Keratinocyte (primary cell): ENCODE results near the gene PTBP2. TPM values are rescaled to one million over a fixed set of nuclear protein-coding genes. Genes with fewer than 3 reads are reported as not detected.

ENCODE experiments used
- DNase-seq: peaks from one replicate; pipeline ENCODE4 v3.0.0-alpha.2; 2011; ENCODE audit warnings: low read depth, missing footprints, low spot score
- FAIRE-seq: peaks from 2 replicates; lab custom pipeline; 2011; peaks lifted over from hg19 to GRCh38; lab: Jason Lieb, UNC
- H2AFZ ChIP-seq: 2 replicates; pipeline ENCODE4 v1.6.0; 2012; ENCODE audit warnings: low read length, control low read depth, inconsistent platforms; ENCODE audit not compliant: control insufficient read depth
- H3K27ac ChIP-seq: 2 replicates; pipeline ENCODE4 v1.5.1; 2011; ENCODE audit warnings: low read length; ENCODE audit not compliant: control insufficient read depth, insufficient read depth
- H3K27me3 ChIP-seq: 3 replicates; pipeline ENCODE4 v1.6.0; 2011; ENCODE audit warnings: low read length; ENCODE audit not compliant: control insufficient read depth, insufficient read depth; ENCODE audit errors: extremely low read depth
- H3K36me3 ChIP-seq, 2 experiments: 2 replicates in 1 of 2; 3 replicates in 1 of 2; pipeline ENCODE4 v1.5.1; 2011; ENCODE audit warnings: low read length in 2 of 2, mild to moderate bottlenecking in 1 of 2; ENCODE audit not compliant: control insufficient read depth in 2 of 2, insufficient read depth in 2 of 2; ENCODE audit errors: extremely low read depth in 1 of 2
- H3K4me1 ChIP-seq: 3 replicates; pipeline ENCODE4 v1.5.1; 2011; ENCODE audit warnings: low read length; ENCODE audit not compliant: control insufficient read depth, insufficient read depth; ENCODE audit errors: extremely low read depth
- H3K4me2 ChIP-seq: 3 replicates; pipeline ENCODE4 v1.6.0; 2011; ENCODE audit warnings: low read depth, low read length; ENCODE audit not compliant: control insufficient read depth, insufficient read depth; ENCODE audit errors: extremely low read depth
- H3K4me3 ChIP-seq, 3 experiments: fragments of 200-600 bp in 1 of 3; sonication (generic) in 1 of 3; 2 replicates in 2 of 3; 3 replicates in 1 of 3; pipeline ENCODE4 v1.5.1; 2011 to 2016; ENCODE audit warnings: low read length in 3 of 3, mild to moderate bottlenecking in 3 of 3, control low read depth in 2 of 3, inconsistent platforms in 1 of 3, low read depth in 1 of 3, mixed read lengths in 1 of 3, mixed run types in 1 of 3, moderate library complexity in 1 of 3; ENCODE audit not compliant: control insufficient read depth in 2 of 3, insufficient read depth in 2 of 3; ENCODE audit errors: extremely low read depth in 1 of 3
- H3K79me2 ChIP-seq: 2 replicates; pipeline ENCODE4 v1.6.0; 2012; ENCODE audit warnings: low read length; ENCODE audit not compliant: control insufficient read depth, insufficient read depth
- H3K9ac ChIP-seq: 3 replicates; pipeline ENCODE4 v1.6.0; 2011; ENCODE audit warnings: low read length; ENCODE audit not compliant: control insufficient read depth, insufficient read depth; ENCODE audit errors: extremely low read depth
- H3K9me1 ChIP-seq: 3 replicates; pipeline ENCODE4 v1.6.0; 2011; ENCODE audit warnings: low read length; ENCODE audit not compliant: control insufficient read depth, insufficient read depth; ENCODE audit errors: extremely low read depth
- H3K9me3 ChIP-seq: 2 replicates; pipeline ENCODE4 v1.5.1; 2012; ENCODE audit warnings: low read depth, low read length; ENCODE audit not compliant: control insufficient read depth
- H4K20me1 ChIP-seq: 3 replicates; pipeline ENCODE4 v1.6.0; 2011; ENCODE audit warnings: low read length; ENCODE audit not compliant: control insufficient read depth, insufficient read depth; ENCODE audit errors: extremely low read depth
- EZH2 ChIP-seq: IDR thresholded peaks from one replicate; pipeline ENCODE4 v1.6.1; 2012; ENCODE audit warnings: inconsistent platforms, mild to moderate bottlenecking, low read length, moderate library complexity
- dilution Hi-C: fragments of 300-500 bp; cut with MboI; formaldehyde crosslinking; loops from one replicate; pipeline ENCODE4 v1.7.0; 2020; ENCODE audit warnings: low sequenced_read_pairs; ENCODE audit not compliant: extremely low pct_ligation_motif_present
- polyA plus RNA-seq, 5 experiments: library from polyadenylated mRNA; depleted of rRNA in 3 of 5; stranded (reverse) in 3 of 5; stranded (forward) in 1 of 5; unstranded in 1 of 5; fragments of >200 nt; gene quantifications; 1 replicate in 1 of 5; 2 replicates in 3 of 5; 3 replicates in 1 of 5; pipeline versions ENCODE4 v1.2.1 to v1.2.3, GENCODE V29; 2011 to 2012; ENCODE audit warnings: missing spikeins in 2 of 5, low read depth in 1 of 5, low replicate concordance in 1 of 5
- TF ChIP-seq, protein P1 (sequence below), 3 experiments: IDR thresholded peaks in 1 of 3; conservative IDR thresholded peaks in 1 of 3; optimal IDR thresholded peaks in 1 of 3; 2 replicates in 2 of 3; 3 replicates in 1 of 3; pipeline versions ENCODE3 to v1.5.1; 2011; ENCODE audit warnings: low read length in 3 of 3, mild to moderate bottlenecking in 3 of 3, moderate library complexity in 2 of 3, control low read depth in 1 of 3, inconsistent platforms in 1 of 3; ENCODE audit not compliant: insufficient read depth in 2 of 3; ENCODE audit errors: extremely low read depth in 1 of 3

PTBP2 gene
- polyA plus RNA-seq, 1 donor (not counting 4 experiments of a cell fraction or from before 2014, with no cell fraction given) = 9.5 TPM

- dilution Hi-C loops = no loop called here
- Histone ChIP-seq H3K4me3 (no peak overlapping the region), H3K27me3 (no peaks in the 10 kb centered on the region), H2AFZ (no peak overlapping the region), H4K20me1 (no peaks in the 10 kb centered on the region), H3K36me3 (no peaks in the 10 kb centered on the region), H3K9me3 (no peaks in the 10 kb centered on the region), H3K9me1 (no peaks in the 10 kb centered on the region), H3K79me2 (no peaks in the 10 kb centered on the region), H3K4me1 (no peaks in the 10 kb centered on the region), H3K27ac (no peak overlapping the region), H3K4me2 (no peak overlapping the region), H3K9ac (no peak overlapping the region)
- FAIRE-seq (no peak), DNase-seq (no peak)
- TF ChIP-seq, protein P1, sequence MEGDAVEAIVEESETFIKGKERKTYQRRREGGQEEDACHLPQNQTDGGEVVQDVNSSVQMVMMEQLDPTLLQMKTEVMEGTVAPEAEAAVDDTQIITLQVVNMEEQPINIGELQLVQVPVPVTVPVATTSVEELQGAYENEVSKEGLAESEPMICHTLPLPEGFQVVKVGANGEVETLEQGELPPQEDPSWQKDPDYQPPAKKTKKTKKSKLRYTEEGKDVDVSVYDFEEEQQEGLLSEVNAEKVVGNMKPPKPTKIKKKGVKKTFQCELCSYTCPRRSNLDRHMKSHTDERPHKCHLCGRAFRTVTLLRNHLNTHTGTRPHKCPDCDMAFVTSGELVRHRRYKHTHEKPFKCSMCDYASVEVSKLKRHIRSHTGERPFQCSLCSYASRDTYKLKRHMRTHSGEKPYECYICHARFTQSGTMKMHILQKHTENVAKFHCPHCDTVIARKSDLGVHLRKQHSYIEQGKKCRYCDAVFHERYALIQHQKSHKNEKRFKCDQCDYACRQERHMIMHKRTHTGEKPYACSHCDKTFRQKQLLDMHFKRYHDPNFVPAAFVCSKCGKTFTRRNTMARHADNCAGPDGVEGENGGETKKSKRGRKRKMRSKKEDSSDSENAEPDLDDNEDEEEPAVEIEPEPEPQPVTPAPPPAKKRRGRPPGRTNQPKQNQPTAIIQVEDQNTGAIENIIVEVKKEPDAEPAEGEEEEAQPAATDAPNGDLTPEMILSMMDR (optimal IDR thresholded peaks at IDR 0.05 in 1 of 3, IDR thresholded peaks at IDR 0.05 in 1 of 3, conservative IDR thresholded peaks at IDR 0.05 in 1 of 3; ENCODE audit: extremely low read depth in 1 of 3, insufficient read depth in 2 of 3, low read length in 3 of 3) = no peak
- TF ChIP-seq EZH2 = no peak
Measured at GRCh38 chr1:96861836-96862235, 140.3 kb downstream of the PTBP2 start.

GRCh38 chr1:96863449-96863848 lies 141.9 kb downstream of the PTBP2 start:
- DNase-seq (no peak), FAIRE-seq (no peak)
- Histone ChIP-seq H3K9me1 (no peaks in the 10 kb centered on the region), H3K79me2 (no peaks in the 10 kb centered on the region), H3K4me2 (no peak overlapping the region), H3K4me1 (no peaks in the 10 kb centered on the region), H3K27ac (no peak overlapping the region), H3K27me3 (no peaks in the 10 kb centered on the region), H4K20me1 (no peaks in the 10 kb centered on the region), H3K9ac (no peak overlapping the region), H3K36me3 (no peaks in the 10 kb centered on the region), H3K4me3 (no peak overlapping the region), H2AFZ (no peak overlapping the region), H3K9me3 (no peaks in the 10 kb centered on the region)
- dilution Hi-C loops = no loop called here
- TF ChIP-seq, protein P1 (optimal IDR thresholded peaks at IDR 0.05 in 1 of 3, IDR thresholded peaks at IDR 0.05 in 1 of 3, conservative IDR thresholded peaks at IDR 0.05 in 1 of 3; ENCODE audit: extremely low read depth in 1 of 3, insufficient read depth in 2 of 3, low read length in 3 of 3) = no peak
- TF ChIP-seq EZH2 = no peak
